ENCODE results near the gene PPCDC. TPM values are rescaled to one million over a fixed set of nuclear protein-coding genes. Genes with fewer than 3 reads are reported as not detected.
A peak's percentile ranks its signal among the peaks of the same experiment; 100 is the strongest.

PPCDC gene
- total and polyA plus RNA-seq, 12 donors, result 3.6 to 14.6 (median 5.8) TPM

GRCh38 chr15:75030424-75030823 is 7.0 kb downstream of the PPCDC start:
- peaks cover 0 to 17% (median 0%) of the 10 kb centered on the region in 9 donors for H3K36me3 ChIP-seq
- DNase-seq, result no peak
- intact Hi-C loops (cut with DNase I), result loop anchor here in 2 of 10 donors (5.0 kb wide), 2 partner anchors 172 to 272 kb away; partner anchors contain the start of gene C15orf39 (in 1 of the 2)
- ATAC-seq, result no peak
- H3K4me1 ChIP-seq, result peaks cover 13 to 64% (median 38%) of the 10 kb centered on the region in 9 donors
- no peak overlapping the region for H3K4me3 ChIP-seq
- TF ChIP-seq, protein P1, sequence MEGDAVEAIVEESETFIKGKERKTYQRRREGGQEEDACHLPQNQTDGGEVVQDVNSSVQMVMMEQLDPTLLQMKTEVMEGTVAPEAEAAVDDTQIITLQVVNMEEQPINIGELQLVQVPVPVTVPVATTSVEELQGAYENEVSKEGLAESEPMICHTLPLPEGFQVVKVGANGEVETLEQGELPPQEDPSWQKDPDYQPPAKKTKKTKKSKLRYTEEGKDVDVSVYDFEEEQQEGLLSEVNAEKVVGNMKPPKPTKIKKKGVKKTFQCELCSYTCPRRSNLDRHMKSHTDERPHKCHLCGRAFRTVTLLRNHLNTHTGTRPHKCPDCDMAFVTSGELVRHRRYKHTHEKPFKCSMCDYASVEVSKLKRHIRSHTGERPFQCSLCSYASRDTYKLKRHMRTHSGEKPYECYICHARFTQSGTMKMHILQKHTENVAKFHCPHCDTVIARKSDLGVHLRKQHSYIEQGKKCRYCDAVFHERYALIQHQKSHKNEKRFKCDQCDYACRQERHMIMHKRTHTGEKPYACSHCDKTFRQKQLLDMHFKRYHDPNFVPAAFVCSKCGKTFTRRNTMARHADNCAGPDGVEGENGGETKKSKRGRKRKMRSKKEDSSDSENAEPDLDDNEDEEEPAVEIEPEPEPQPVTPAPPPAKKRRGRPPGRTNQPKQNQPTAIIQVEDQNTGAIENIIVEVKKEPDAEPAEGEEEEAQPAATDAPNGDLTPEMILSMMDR (IDR thresholded peaks at IDR 0.05), result no peak
- no peaks in the 10 kb centered on the region for H3K27me3 ChIP-seq
- no peaks in the 10 kb centered on the region for H3K9me3 ChIP-seq
- 86 to 90% methylated on average over 4 of the region's 4 CpGs for WGBS, 2 donors
- peak overlapping the region in 9 of 10 donors; percentile 70 to 89 (median 84) for H3K27ac ChIP-seq

DNA sequence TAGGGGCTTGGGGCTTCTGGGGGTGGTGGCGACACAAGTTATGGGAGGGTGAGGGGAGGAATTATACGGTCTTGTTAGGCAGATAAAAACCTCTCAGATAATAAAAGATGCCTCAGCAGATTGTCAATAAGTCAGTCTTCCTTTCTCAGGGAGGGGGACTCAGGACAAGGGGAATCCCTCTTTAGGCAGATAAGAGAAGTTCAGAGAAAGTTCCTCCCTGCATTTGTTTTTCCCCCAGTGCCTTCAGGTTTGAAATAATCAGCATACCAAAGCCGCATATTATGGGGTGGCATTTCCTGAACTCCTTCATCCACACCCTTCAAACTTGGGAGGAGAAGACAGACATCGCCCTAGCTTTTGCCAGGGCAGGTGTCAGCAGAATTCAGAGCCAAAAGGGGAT is 8.5 kb downstream of the PPCDC start:
- Histone ChIP-seq H3K4me1 (peaks cover 13 to 65% (median 38%) of the 10 kb centered on the region in 9 donors), H3K9me3 (no peaks in the 10 kb centered on the region), H3K27me3 (no peaks in the 10 kb centered on the region), H3K27ac (peak overlapping the region in 6 of 10 donors; percentile 1 to 64 (median 36)), H3K4me3 (no peak overlapping the region), H3K36me3 (peaks cover 0 to 6% (median 0%) of the 10 kb centered on the region in 9 donors)
- TF ChIP-seq, protein P1 (IDR thresholded peaks at IDR 0.05), result no peak
- ATAC-seq (no peak), DNase-seq (no peak)
- intact Hi-C loops (cut with DNase I), result loop anchor here in 2 of 10 donors (5.0 kb wide), 2 partner anchors 170 to 270 kb away; partner anchors contain the start of gene C15orf39 (in 1 of the 2)
- 62% methylated on average over 4 of the region's 4 CpGs for WGBS, 2 donors

DNA sequence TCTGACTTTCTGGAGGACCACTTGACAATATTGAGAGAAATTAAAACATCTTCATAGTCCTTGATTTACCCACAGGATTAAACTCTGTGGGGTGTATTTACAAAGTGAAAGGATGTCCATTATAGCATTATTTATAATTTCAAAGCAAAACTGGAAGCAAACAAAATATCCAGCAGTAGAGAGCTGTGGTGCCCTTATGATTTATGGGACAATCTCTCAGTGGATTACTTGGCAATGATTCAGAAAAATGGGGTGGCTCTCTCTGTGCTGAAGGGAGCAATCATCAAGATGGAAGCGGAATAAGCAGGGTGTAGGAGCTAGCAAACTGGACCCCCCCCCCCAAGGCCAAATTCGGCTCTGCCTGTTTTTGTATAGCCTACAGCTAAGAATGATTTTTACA is 9.0 kb downstream of the PPCDC start:
- H3K9me3 ChIP-seq, result no peaks in the 10 kb centered on the region
- H3K27ac ChIP-seq, result peak overlapping the region in 6 of 10 donors; percentile 1 to 64 (median 36)
- peaks cover 13 to 69% (median 38%) of the 10 kb centered on the region in 9 donors for H3K4me1 ChIP-seq
- no peak overlapping the region for H3K4me3 ChIP-seq
- H3K36me3 ChIP-seq, result peaks cover 0 to 6% (median 0%) of the 10 kb centered on the region in 9 donors
- TF ChIP-seq, protein P1 (IDR thresholded peaks at IDR 0.05), result no peak
- DNase-seq, result no peak
- intact Hi-C loops (cut with DNase I), result loop anchor here in 2 of 10 donors (5.0 kb wide), 2 partner anchors 170 to 270 kb away; partner anchors contain the start of gene C15orf39 (in 1 of the 2)
- no peak for ATAC-seq
- H3K27me3 ChIP-seq, result no peaks in the 10 kb centered on the region
- 94 to 96% methylated on average over 2 of the region's 2 CpGs for WGBS, 2 donors

DNA sequence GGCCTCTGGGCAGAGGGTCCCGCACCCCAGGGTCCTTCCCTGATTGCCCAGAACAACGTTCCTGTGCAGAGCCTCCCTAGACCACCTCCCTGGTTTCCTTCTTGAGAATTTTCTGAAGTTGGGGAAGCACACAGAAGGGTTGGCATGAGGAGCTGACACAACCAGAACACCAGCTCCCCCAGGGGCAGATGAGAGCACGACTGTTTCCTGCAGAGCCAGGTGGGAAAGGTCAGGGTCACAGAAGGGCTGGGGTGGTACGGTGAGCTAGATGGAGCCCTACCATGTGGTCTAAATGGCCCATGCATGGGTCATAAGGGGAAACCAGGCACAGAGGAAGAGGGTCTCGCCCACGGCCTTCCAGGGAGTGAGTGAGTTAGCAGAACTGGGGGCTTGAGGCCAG is 10.4 kb downstream of the PPCDC start:
- TF ChIP-seq, protein P1 (IDR thresholded peaks at IDR 0.05), result no peak
- Histone ChIP-seq H3K36me3 (no peaks in the 10 kb centered on the region), H3K27ac (no peak overlapping the region), H3K4me3 (no peak overlapping the region), H3K4me1 (peaks cover 13 to 75% (median 33%) of the 10 kb centered on the region in 9 donors), H3K27me3 (no peaks in the 10 kb centered on the region), H3K9me3 (no peaks in the 10 kb centered on the region)
- DNase-seq, result no peak
- ATAC-seq, result no peak
- intact Hi-C loops (cut with DNase I), result loop anchor here in 2 of 10 donors (5.0 kb wide), 2 partner anchors 168 to 268 kb away; partner anchors contain the start of gene C15orf39 (in 1 of the 2)
- 80 to 88% methylated on average over 6 of the region's 6 CpGs for WGBS, 2 donors
